ENCODE data around the gene PLET1. TPM values are rescaled to one million over a fixed set of nuclear protein-coding genes. Genes with fewer than 3 reads are reported as not detected.

The PLET1 gene
- polyA plus RNA-seq, 1 donor (not counting 4 experiments of a cell fraction or from before 2014, with no cell fraction given): not detected

DNA sequence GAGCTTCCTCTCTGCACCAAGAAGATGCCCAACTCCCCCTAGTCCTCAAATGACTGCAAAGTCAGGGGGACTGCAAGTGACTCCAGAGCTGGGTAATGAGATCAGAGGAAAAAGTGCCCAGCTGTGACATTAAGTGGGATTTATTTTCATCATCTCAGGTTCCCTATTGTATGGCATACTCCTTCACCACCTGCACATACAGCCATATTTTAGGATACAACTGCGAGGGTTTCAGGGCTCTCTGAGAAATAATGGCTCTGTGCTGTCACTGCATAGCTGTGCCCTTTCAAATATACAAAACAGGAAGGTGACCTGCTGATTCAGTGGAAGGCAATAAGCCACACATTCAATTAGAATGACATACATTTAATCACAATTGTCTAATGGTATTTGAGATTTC lies 45.6 kb upstream of the PLET1 start:
- Histone ChIP-seq H3K36me3 (ENCODE audit: control insufficient read depth in 2 of 2, extremely low read depth in 1 of 2, insufficient read depth in 2 of 2, low read length in 2 of 2) (no peaks in the 10 kb centered on the region), H3K27ac (ENCODE audit: control insufficient read depth, insufficient read depth, low read length) (no peak overlapping the region), H3K4me2 (ENCODE audit: control insufficient read depth, extremely low read depth, insufficient read depth, low read depth, low read length) (no peak overlapping the region), H3K9ac (ENCODE audit: control insufficient read depth, extremely low read depth, insufficient read depth, low read length) (no peak overlapping the region), H3K4me3 (ENCODE audit: control insufficient read depth in 2 of 3, extremely low read depth in 1 of 3, insufficient read depth in 2 of 3, low read depth in 1 of 3, low read length in 3 of 3) (no peak overlapping the region), H3K9me3 (ENCODE audit: control insufficient read depth, low read depth, low read length) (no peaks in the 10 kb centered on the region), H3K27me3 (ENCODE audit: control insufficient read depth, extremely low read depth, insufficient read depth, low read length) (no peaks in the 10 kb centered on the region), H2AFZ (ENCODE audit: control insufficient read depth, low read length) (no peak overlapping the region), H3K79me2 (ENCODE audit: control insufficient read depth, insufficient read depth, low read length) (no peaks in the 10 kb centered on the region), H3K4me1 (ENCODE audit: control insufficient read depth, extremely low read depth, insufficient read depth, low read length) (peaks cover 11% of the 10 kb centered on the region), H3K9me1 (ENCODE audit: control insufficient read depth, extremely low read depth, insufficient read depth, low read length) (no peaks in the 10 kb centered on the region), H4K20me1 (ENCODE audit: control insufficient read depth, extremely low read depth, insufficient read depth, low read length) (no peaks in the 10 kb centered on the region)
- TF ChIP-seq, protein P1, sequence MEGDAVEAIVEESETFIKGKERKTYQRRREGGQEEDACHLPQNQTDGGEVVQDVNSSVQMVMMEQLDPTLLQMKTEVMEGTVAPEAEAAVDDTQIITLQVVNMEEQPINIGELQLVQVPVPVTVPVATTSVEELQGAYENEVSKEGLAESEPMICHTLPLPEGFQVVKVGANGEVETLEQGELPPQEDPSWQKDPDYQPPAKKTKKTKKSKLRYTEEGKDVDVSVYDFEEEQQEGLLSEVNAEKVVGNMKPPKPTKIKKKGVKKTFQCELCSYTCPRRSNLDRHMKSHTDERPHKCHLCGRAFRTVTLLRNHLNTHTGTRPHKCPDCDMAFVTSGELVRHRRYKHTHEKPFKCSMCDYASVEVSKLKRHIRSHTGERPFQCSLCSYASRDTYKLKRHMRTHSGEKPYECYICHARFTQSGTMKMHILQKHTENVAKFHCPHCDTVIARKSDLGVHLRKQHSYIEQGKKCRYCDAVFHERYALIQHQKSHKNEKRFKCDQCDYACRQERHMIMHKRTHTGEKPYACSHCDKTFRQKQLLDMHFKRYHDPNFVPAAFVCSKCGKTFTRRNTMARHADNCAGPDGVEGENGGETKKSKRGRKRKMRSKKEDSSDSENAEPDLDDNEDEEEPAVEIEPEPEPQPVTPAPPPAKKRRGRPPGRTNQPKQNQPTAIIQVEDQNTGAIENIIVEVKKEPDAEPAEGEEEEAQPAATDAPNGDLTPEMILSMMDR (optimal IDR thresholded peaks at IDR 0.05 in 1 of 3, IDR thresholded peaks at IDR 0.05 in 1 of 3, conservative IDR thresholded peaks at IDR 0.05 in 1 of 3; ENCODE audit: extremely low read depth in 1 of 3, insufficient read depth in 2 of 3, low read length in 3 of 3): no peak
- no peak for TF ChIP-seq EZH2 (IDR thresholded peaks at IDR 0.05; ENCODE audit: low read length)
- DNase-seq (ENCODE audit: low read depth, low spot score): no peak
- FAIRE-seq: no peak
- dilution Hi-C loops (cut with MboI; ENCODE audit: extremely low pct_ligation_motif_present, low sequenced_read_pairs): no loop called here

DNA sequence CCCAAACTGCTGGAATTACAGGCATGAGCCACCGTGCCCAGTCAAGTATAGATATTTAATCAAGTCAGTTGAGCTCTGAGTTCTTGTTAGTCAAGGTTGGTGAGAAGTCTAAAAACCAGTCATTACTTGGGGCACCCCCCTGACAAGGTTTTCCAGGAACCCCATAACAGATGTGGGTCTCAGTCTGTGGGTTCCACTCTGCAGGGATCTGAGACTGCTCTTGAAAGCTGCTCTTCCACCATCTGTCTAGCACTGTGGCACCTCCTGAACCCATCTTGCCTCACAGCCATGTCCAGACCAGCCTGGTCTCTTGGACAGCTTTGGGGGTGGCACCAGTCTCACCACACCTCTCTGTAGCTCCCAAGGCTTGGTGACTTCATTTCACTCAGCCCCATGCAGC lies 44.3 kb upstream of the PLET1 start:
- Histone ChIP-seq H4K20me1 (ENCODE audit: control insufficient read depth, extremely low read depth, insufficient read depth, low read length) (no peaks in the 10 kb centered on the region), H3K4me1 (ENCODE audit: control insufficient read depth, extremely low read depth, insufficient read depth, low read length) (no peaks in the 10 kb centered on the region), H3K79me2 (ENCODE audit: control insufficient read depth, insufficient read depth, low read length) (no peaks in the 10 kb centered on the region), H3K4me3 (ENCODE audit: control insufficient read depth in 2 of 3, extremely low read depth in 1 of 3, insufficient read depth in 2 of 3, low read depth in 1 of 3, low read length in 3 of 3) (no peak overlapping the region), H2AFZ (ENCODE audit: control insufficient read depth, low read length) (no peak overlapping the region), H3K4me2 (ENCODE audit: control insufficient read depth, extremely low read depth, insufficient read depth, low read depth, low read length) (no peak overlapping the region), H3K9ac (ENCODE audit: control insufficient read depth, extremely low read depth, insufficient read depth, low read length) (no peak overlapping the region), H3K27ac (ENCODE audit: control insufficient read depth, insufficient read depth, low read length) (no peak overlapping the region), H3K9me3 (ENCODE audit: control insufficient read depth, low read depth, low read length) (no peaks in the 10 kb centered on the region), H3K36me3 (ENCODE audit: control insufficient read depth in 2 of 2, extremely low read depth in 1 of 2, insufficient read depth in 2 of 2, low read length in 2 of 2) (no peaks in the 10 kb centered on the region), H3K27me3 (ENCODE audit: control insufficient read depth, extremely low read depth, insufficient read depth, low read length) (no peaks in the 10 kb centered on the region), H3K9me1 (ENCODE audit: control insufficient read depth, extremely low read depth, insufficient read depth, low read length) (no peaks in the 10 kb centered on the region)
- dilution Hi-C loops (cut with MboI; ENCODE audit: extremely low pct_ligation_motif_present, low sequenced_read_pairs): no loop called here
- FAIRE-seq (no peak), DNase-seq (ENCODE audit: low read depth, low spot score) (no peak)
- TF ChIP-seq EZH2 (IDR thresholded peaks at IDR 0.05; ENCODE audit: low read length): no peak
- TF ChIP-seq, protein P1 (optimal IDR thresholded peaks at IDR 0.05 in 1 of 3, IDR thresholded peaks at IDR 0.05 in 1 of 3, conservative IDR thresholded peaks at IDR 0.05 in 1 of 3; ENCODE audit: extremely low read depth in 1 of 3, insufficient read depth in 2 of 3, low read length in 3 of 3): no peak

Data from keratinocyte (primary cell).